Measurements from ENCODE around the gene LBHD2. TPM values are rescaled to one million over a fixed set of nuclear protein-coding genes. Genes with fewer than 3 reads are reported as not detected.

LBHD2 gene
- total and polyA plus RNA-seq, 2 of the 8 experiments (the other 6 are each of a cell fraction or from before 2014, with no cell fraction given): not detected

DNA sequence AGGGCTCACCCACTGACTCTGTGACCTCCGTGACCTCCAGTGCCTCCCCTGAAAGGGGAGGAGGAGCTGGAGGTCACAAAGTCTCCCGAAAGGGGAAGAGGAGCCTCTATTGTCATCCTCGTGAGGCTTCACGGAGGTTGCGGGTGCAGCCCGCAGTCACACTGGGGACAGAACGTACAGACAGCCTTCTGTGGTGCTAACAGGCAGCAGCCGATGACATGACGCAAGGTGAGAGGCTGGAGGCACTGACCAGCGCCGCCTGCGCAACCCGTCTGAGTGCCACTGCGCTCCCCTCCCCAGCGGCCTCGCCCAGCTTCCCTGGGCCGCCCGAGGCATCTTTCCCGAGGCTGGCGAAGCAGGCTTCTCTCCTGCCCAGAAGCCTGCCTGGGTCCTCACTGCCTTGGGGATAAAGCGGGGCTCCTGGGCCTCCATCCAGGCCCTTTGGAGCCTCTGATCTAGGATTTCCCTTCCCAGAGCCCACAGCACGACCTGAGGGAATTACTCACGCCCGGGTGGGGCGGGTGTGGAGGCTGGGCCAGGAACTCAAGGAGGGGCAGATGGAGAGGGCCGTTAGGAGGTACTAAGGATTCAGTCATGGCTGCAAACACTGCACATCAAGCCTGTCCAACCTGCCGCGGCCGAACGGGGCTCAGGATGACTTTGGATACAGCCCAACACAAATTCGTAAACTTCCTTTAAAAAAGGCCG lies 12.3 kb upstream of the LBHD2 start (continued):
- TF ChIP-seq CHD7 (IDR thresholded peaks at IDR 0.05; ENCODE audit: insufficient replicate concordance, low read length): no peak
- TF ChIP-seq CEBPB (IDR thresholded peaks at IDR 0.05; ENCODE audit: low read depth, low read length): no peak
- TF ChIP-seq SAP30 (IDR thresholded peaks at IDR 0.05; ENCODE audit: insufficient read depth, insufficient replicate concordance, low read length): no peak
- TF ChIP-seq BRCA1 (IDR thresholded peaks at IDR 0.05; ENCODE audit: low read depth, low read length): no peak
- TF ChIP-seq SRF (IDR thresholded peaks at IDR 0.05; ENCODE audit: low read depth, low read length): no peak
- TF ChIP-seq RBBP5 (IDR thresholded peaks at IDR 0.05; ENCODE audit: borderline replicate concordance, low read depth, low read length): no peak
- TF ChIP-seq TCF12 (IDR thresholded peaks at IDR 0.05; ENCODE audit: low read depth, low read length): no peak
- no peak for TF ChIP-seq JUND (IDR thresholded peaks at IDR 0.05; ENCODE audit: low read length)
- TF ChIP-seq RAD21 (IDR thresholded peaks at IDR 0.05 in 1 of 2, conservative IDR thresholded peaks at IDR 0.05 in 1 of 2; ENCODE audit: low read depth in 2 of 2, low read length in 2 of 2): no peak
- TF ChIP-seq NRF1 (IDR thresholded peaks at IDR 0.05; ENCODE audit: low read depth, low read length): no peak
- no peak for TF ChIP-seq SIX5 (IDR thresholded peaks at IDR 0.05; ENCODE audit: low read depth, low read length)
